Stimulated activated CD4-positive, alpha-beta T cell treated with anti-CD3 and anti-CD28 coated beads, Interleukin-4, amount 100 ng/mL, for 1 hour (primary cell): ENCODE results near the gene STX12.
"Not testable (repeated sequence)": the region's sequence is repeated elsewhere in the genome, so short reads cannot be mapped to it uniquely, and the experiment has no call there.

Experiments used
- DNase-seq: peaks from one replicate; pipeline ENCODE4 v3.0.0-alpha.2; 2020

Gene STX12

DNA sequence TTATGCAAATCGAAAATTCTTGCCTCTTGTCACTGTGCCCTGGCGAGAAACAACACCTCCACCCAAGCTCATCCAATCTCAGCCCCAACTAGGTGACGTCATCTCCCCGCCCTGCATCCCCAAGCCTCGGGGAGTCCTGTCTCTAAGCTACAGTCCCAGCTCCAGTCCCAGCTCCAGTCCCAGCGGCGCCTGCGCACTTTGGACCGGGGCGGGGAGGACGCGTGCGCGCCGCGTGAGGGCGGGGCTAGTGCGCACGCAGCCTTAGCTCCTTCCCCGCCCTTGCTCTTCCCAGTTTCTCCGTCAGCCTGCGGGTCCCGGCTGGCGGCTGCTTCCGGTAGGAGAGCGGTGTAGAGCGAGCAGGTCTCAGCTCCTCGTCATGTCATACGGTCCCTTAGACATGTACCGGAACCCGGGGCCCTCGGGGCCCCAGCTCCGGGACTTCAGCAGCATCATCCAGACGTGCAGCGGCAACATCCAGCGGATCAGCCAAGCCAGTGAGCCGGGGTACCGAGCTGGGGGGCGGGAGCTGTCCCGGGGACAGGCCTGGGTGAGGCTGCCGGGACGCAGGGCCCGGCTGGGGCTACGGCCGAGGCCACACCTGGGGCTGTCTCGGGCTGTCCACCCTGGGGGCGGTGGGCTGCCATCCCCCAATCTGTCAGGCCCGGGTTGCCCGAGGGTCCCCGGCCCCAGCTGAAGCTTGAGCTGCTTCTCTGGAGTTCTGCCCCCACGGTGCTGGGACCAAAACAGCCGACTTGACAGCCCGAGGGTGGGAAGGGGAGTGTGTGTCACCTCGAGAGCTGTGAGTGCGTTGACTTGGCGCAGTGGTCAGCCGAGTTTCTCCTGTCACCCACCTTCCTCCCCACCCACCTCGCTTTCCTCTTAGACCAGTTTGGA, at the start of gene STX12:
TSS of gene STX12 (plus strand) at position 288 of the 894 bp plus-strand sequence. CDS start at position 377, 89 bp downstream.
- DNase-seq = peak; percentile 97

DNA sequence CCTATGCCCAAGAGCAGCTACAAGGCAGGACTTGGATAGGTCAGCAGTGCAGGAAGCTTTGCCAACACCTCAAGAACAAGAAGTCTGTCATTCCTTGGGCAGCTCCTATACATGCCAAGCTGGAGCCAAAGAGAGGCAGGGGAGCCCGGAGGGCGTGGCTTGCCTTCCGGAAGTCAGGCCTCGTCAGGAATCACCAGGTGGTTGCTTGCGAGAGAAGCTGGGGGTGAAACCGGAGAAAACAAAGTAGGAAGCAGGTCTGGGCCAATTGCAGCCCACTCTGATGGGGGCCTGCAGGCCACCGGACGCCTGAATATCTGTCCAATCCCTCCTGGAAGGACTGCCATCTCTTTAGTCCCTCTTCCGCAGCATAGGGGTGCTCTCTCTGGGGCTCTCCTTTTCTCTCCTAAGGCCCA, 48.1 kb upstream of the STX12 start:
- no peak for DNase-seq

DNA sequence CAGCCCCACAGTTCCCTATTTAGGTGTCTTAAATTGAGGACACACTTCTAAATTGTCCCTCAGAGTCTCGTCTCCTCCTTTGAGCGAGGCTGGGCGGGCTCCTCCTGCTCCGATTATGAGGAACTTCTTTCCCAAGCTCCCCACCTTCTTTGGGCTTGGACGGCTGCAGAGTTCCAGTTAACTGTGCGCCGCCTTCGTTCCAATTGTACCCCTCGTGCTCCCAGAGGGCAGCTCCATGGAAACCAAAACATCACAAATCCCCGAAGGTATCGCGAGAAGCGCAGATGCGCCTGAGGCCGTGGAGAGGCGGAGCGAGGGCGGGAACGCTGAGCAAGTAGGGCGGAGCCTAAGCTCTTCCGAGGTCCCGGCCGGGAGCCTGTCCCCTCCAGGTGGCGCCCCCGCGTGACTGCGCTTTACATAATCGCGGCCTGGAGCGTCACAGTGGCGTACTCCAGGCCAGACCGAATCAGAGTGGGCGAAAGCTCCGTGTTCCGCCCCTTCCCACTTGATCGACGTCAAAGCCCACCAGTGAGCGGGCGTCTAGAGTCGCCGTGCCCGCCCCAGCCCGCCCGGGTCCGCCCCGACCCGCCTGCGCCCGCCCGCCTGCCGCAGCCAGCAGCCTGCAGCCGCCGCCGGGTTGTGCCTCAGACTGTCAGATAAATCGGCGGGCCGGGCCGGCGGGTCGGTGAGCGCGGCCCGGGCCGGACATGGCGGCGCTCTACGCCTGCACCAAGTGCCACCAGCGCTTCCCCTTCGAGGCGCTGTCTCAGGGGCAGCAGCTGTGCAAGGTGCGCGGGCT, 47.4 kb upstream of the STX12 start, which contains the start of gene FAM76A:
TSS of gene FAM76A (plus strand) at position 588 of the 799 bp plus-strand sequence. CDS start at position 708, 120 bp downstream.
- DNase-seq = peak; percentile 99

GRCh38 chr1:27726173-27727044, 46.6 kb upstream of the STX12 start:
- DNase-seq = no peak

DNA sequence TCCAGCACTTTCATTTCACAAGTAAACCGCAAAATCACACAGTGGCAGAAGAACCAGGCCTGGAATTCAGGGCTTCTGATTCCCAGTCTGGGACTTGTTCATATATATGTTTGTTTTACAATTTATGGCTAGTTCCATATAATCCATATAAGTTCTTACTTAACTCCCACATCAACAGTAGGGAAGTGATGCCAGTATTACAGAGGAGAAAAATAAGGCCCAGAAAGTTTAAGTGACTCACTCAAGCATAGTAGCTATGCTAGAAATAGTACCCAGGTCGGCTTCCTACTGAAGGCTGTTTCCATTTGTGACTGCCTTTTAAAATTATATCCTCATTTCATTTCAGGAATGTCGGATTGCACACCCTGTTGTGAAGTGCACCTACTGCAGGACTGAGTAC, 45.9 kb upstream of the STX12 start:
- no peak for DNase-seq

GRCh38 chr1:27736252-27736651, 36.8 kb upstream of the STX12 start:
- no peak for DNase-seq

DNA sequence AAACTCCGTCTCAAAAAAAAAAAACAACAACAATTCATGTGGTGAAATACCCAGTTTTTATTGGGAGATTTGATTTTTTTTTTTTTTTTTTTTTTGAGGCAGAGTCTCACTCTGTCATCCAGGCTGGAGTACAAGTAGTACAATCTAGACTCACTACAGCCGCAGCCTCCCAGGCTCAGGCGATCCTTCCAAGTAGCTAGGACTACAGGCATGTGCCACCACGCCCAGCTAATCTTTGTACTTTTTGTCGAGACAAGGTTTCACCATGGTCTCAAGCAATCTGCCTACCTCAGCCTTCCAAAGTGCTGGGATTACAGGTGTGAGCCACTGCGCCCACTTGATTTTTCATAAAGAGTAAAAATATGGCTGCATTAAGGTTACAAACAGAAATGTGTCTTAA, 31.9 kb upstream of the STX12 start:
- no peak for DNase-seq

GRCh38 chr1:27744556-27744955, 28.5 kb upstream of the STX12 start:
- DNase-seq = no peak

- DNase-seq = no peak
Observed at GRCh38 chr1:27745466-27745865, 27.6 kb upstream of the STX12 start.

DNA sequence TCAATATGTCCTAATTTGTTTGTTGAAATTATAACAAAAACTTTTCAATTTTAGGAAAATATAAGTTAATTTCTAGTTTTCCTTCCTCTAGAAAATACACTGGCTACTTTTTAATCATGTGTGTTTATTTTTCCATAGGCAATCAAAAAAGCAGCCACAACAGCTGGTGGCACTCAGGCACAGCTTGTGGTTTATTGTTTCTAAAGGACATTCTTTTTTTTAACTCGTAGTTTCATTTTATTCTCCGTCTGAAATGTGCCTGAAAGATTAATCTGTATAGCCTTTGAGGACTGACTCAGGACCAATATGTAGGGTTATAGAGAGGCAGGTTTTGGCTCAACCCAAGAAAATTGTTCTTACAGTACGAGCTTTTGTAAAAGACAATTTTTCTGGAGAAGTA, 20.7 kb upstream of the STX12 start:
- no peak for DNase-seq

DNA sequence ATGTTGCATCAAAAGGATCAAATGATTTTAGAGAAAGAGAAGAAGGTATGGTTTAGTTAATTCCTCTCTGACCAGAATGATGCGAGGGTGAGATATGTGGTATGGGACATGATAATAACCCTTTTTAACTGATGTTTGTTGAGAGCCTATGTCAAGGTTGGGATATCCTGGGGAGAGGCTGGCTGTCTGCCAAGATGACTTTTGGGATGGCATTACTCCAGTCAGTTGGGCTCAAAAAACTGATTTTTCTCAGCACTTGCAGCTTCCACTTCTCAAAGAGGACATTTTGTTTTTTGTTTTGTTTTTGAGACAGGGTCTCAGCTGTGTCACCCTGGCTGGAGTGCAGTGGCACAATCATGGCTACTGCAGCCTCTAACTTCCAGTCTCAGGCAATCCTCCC, 17.7 kb upstream of the STX12 start:
- DNase-seq = no peak

DNA sequence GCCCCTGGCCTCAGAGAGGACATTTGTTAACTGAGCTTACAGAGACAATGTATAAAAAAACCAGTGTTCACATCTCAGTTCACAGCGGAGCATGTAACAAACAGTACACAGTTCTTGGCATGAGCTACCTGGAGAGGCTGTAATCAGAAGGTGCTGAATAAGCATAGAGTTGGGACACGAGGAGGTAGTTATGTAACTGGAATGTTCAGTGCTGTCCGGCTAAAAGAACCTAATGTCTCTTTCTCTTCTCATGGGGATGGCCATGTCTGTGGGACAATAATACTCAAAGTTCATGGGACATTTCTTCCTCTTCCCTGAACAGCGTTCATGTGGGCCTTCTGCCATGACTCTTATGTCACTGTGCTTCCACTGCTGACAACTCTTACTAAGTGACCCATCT, 17.2 kb upstream of the STX12 start:
- no peak for DNase-seq

GRCh38 chr1:27759236-27759635, 13.8 kb upstream of the STX12 start:
- no peak for DNase-seq

DNA sequence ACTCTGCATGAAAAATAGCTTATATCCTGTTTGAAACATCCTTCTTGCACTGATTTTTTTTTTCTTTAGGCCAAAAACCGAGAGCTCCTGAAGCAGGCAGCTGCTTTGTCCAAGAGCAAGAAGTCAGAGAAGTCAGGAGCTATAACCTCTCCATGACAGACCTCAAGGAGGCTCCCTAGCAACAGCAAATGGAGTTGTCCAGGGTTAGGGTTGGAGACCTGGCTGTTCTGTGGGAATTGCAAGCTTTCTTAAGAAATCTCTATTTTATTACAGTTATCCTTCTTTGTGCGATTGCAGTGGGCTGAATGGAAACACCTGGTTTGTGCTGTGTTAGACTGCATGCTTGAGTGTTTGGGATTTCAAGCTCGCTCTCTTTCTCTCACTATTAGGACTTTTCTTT, 12.6 kb upstream of the STX12 start:
- no peak for DNase-seq

GRCh38 chr1:27762033-27762432, 11.0 kb upstream of the STX12 start:
- no peak for DNase-seq

DNA sequence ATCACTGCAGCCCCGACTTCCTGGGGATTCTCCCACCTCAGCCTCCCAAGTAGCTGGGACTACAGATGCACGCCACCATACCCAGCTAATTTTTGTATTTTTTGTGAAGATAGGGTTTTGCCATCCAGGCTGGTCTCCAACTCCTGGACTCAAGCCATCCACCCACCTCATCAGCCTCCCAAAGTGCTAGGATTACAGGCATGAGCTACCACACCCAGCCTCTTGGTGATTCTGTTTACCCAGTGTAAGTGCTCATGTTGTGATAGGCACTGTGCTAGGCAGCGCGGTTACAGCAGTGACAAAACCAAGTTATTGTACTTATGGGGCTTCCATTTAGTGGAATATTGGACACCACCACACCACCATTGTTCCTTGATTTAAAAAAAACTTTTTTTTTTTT, 9.7 kb upstream of the STX12 start:
- DNase-seq = no peak

GRCh38 chr1:27770293-27770830, 2.7 kb upstream of the STX12 start:
- DNase-seq = no peak

DNA sequence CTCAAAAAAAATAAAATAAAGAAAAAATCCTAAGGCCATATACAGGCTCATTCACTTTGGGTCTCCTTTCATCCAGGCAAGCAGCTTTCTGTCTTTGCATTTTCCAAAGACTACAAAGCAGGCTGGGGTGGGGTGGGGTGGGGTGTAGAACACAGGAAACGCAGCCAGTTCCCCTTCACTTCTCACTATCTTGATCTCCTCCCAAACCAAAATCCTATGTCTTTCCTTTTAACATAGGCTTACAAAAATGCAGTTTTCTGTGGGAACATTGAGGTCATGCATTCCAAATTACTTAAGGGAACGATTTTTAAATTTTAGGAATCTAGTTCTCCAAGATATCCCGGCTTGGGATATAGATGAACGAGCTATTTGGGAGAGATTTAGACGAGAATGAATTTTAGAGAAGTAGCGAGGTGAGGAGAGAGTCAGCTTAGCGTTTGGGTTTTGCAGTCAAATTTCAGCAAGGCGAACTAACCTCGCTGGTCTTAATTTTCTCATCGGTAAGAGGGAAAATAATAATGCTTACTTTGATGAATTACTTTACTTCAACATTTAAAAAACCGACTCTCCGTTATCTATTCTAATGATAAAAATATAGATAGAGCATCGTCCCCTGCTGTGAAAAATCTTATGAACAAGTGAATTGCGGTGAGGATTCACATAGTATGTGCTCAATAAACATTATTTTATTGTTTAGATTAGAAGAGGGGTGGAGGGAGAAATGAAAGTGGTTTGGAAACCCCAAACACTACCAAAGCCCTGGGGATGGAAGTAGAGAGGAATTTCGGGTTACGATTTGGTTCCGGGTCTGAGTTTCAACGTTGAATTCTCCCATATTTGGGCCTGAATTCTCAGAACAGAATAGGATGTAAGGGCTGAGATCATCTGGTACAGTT, 735 bp upstream of the STX12 start:
- DNase-seq = no peak

DNA sequence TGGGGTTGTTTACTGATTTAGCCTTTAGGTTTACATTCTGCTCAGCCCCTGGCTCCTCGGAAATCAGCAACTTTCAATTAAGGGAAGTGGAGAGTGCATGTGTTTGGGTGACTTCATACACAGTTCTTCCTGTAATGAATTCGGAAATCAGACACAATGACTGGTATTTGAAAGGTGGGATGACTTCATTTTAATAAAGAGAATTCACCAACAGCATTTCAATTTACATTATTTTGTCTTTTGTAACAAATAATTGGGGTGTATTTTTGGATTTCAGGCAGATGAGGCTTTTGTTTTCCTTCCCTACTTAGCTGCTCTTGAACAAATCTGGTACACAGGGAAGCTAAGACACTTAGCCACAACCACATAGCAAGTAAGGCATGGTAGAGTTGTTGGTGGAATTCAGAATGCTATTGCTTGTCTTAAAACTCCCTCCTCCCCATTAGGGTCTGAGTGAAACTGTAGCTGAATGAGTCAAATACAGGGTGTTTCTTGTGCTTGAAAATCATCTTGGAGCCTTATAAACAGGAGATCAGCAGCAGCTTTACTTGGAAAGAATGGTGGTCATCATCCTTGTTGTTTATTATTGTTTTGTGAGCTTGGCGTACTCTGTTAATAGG, 917 bp downstream of the STX12 start:
- DNase-seq = no peak

GRCh38 chr1:27774654-27775053, 1.6 kb downstream of the STX12 start:
- DNase-seq = no peak

DNA sequence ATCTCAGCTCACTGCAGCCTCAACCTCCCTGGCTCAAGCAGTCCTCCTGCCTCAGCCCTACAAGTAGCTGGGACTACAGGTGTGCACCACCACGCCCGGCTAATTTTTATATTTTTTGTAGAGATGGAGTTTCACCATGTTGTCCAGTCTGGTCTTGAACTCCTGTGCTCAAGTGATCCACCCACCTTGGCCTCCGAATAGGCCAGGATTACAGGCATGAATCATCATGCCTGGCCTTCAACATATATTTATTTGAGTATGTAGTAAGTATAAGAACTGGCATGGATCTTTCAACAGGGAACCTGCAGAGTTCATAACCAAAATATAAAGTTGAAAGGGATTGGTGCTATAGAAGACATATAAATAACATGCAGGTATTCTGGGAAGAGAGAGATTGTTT, 2.3 kb downstream of the STX12 start:
- not testable (repeated sequence) for DNase-seq
